Measurements from ENCODE around the gene PPP3R1.

DNA sequence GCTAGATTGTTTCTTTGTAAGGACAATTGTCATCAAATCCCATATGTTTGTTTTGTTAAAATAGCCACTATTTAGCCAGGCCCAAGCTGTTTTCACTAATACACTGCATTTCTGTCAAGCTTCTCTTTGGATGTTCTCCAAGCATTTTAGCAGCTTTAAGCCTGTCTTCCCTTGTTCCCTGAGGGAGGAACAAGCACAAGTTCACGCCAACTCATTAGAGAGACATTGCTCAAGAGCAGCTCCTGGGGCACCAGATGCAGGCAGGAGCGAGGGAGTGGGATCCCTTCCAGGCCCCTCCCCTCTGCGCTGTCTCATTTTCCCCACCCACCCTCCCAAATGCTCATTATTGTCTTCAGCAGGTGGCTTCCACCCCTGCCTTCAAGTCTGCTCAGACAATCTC is 32.6 kb upstream of the PPP3R1 start:
- TF ChIP-seq, protein P1, sequence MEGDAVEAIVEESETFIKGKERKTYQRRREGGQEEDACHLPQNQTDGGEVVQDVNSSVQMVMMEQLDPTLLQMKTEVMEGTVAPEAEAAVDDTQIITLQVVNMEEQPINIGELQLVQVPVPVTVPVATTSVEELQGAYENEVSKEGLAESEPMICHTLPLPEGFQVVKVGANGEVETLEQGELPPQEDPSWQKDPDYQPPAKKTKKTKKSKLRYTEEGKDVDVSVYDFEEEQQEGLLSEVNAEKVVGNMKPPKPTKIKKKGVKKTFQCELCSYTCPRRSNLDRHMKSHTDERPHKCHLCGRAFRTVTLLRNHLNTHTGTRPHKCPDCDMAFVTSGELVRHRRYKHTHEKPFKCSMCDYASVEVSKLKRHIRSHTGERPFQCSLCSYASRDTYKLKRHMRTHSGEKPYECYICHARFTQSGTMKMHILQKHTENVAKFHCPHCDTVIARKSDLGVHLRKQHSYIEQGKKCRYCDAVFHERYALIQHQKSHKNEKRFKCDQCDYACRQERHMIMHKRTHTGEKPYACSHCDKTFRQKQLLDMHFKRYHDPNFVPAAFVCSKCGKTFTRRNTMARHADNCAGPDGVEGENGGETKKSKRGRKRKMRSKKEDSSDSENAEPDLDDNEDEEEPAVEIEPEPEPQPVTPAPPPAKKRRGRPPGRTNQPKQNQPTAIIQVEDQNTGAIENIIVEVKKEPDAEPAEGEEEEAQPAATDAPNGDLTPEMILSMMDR (IDR thresholded peaks at IDR 0.05; ENCODE audit: low read length), result no peak
- TF ChIP-seq EZH2 (IDR thresholded peaks at IDR 0.05; ENCODE audit: borderline replicate concordance, low read length), result no peak

All from OCI-LY1 (cell line).